Testis (tissue), 2 donors: Measurements from ENCODE around the gene FGF19.

ENCODE experiments used
- CTCF ChIP-seq, 3 experiments: fragments of 450-650 bp in 2 of 3; fragments of 200-600 bp in 1 of 3; sonication (generic) in 1 of 3; IDR thresholded peaks; one replicate each; pipeline ENCODE4 v1.5.1; 2016 to 2019; ENCODE audit warnings: antibody characterized with exemption in 3 of 3, mild to moderate bottlenecking in 2 of 3, moderate library complexity in 1 of 3
- POLR2A ChIP-seq: fragments of 450-650 bp; IDR thresholded peaks from one replicate; pipeline ENCODE4 v1.6.1; 2017; ENCODE audit warnings: antibody characterized with exemption, mild to moderate bottlenecking, moderate library complexity

- TF ChIP-seq CTCF (IDR thresholded peaks at IDR 0.05), result no peak
- no peak for TF ChIP-seq POLR2A
These were observed 11.6 kb upstream of the FGF19 start for GRCh38 chr11:69715446-69715845.
